Stimulated activated CD8-positive, alpha-beta memory T cell treated with anti-CD3 and anti-CD28 coated beads, Interleukin-4, amount 100 ng/mL, for 4 hours (primary cell): Measurements from ENCODE around the gene POP7.
"Not testable (repeated sequence)": the region's sequence is repeated elsewhere in the genome, so short reads cannot be mapped to it uniquely, and the experiment has no call there.

Experiments
- DNase-seq, 2 donors: peaks; one replicate each; pipeline ENCODE4 v3.0.0-alpha.2; 2020; ENCODE audit warnings: low read depth in 2 of 2, low spot score in 1 of 2

Gene POP7

GRCh38 chr7:100705753-100706671 is at the start of gene POP7:
POP7 (plus strand) TSS chr7:100706121; CDS start chr7:100706831, 710 bp downstream.
- DNase-seq, result peak; percentile 97 to 98

DNA sequence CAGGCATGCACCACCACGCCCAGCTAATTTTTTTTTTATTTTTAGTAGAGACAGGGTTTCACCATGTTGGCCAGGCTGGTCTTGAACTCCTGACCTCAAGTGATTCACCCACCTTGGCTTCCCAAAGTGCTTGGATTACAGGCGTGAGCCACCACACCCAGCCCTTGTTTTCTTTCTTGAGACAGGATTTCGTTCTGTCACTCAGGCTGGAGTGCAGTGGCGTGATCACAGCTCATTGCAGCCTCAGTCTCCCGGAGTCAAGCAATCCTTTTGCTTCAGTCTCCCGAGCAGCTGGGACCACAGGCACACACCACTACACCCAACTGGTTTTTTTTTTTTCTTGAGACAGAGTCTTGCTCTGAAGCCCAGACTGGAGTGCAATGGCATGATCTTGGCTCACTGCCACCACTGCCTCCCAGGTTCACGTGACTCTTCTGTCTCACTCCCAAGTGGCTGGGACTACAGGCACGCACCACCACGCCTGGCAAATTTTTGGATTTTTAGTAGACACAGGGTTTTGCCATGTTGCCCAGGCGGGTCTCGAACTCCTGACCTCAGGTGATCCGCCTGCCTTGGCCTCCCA is 43.6 kb upstream of the POP7 start:
- not testable (repeated sequence) for DNase-seq

DNA sequence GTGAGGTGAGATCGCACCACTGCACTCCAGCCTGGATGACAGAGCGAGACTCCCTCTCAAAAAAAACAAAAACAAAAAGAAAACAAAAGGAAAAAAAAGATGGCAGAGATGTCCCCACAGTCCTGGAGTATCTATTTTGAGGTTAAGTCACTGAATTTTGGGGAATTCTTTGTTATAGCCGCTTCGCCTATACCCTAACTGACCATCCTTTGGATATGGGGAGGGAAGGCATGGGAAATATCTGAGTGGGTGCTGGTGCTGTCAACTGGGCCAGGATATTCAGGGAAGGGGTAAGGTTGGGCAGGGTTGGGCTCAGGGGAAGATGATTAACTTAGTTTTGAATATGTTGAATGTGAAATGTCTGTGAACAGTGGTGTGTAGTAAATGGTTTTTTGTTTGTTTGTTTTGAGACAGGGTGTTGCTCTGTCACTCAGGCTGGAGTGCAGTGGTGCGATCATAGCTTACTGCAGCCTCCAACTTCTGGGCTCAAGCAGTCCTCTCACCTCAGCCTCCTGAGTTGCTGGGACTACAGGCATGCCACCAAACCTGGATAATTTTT is 40.7 kb upstream of the POP7 start:
- no peak for DNase-seq

DNA sequence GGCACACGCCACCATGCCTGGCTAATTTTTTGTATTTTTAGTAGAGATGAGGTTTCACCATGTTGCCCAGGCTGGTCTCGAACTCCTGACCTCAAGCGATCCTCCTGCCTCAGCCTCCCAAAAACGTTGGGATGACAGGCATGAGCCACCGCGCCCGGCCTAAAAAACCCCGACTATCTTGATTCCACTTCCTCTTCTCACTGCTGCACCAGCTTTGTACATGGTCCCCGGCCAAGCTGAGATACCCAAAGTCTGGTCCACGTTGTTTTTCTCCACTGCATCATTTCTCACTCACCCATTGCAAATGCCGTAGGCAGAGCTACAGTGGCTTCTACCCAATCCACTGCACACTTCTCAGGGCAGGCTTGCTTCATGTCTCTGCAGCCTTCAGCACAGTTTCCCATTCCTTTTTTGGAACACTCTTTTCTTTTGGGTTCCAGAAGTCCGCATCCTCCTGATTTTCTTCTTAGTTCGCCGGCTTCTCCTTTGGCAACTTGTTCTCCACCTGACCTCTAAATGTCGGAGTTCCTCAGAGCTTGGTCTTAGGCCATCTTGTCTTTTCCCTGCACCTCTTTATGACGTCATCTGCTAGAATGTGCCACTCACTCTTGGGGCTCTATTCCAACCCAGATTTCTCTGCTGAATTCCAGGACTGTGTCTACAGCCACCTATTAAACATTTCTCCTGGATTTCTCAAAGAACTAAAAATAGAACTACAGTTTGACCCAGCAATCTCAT is 38.4 kb upstream of the POP7 start:
- no peak for DNase-seq

- no peak for DNase-seq
Observed at GRCh38 chr7:100668069-100668449, 37.9 kb upstream of the POP7 start.

- DNase-seq, result not testable (repeated sequence)
Observed at GRCh38 chr7:100669106-100669505, 36.8 kb upstream of the POP7 start.

GRCh38 chr7:100670074-100670473 is 35.8 kb upstream of the POP7 start:
- DNase-seq, result no peak

DNA sequence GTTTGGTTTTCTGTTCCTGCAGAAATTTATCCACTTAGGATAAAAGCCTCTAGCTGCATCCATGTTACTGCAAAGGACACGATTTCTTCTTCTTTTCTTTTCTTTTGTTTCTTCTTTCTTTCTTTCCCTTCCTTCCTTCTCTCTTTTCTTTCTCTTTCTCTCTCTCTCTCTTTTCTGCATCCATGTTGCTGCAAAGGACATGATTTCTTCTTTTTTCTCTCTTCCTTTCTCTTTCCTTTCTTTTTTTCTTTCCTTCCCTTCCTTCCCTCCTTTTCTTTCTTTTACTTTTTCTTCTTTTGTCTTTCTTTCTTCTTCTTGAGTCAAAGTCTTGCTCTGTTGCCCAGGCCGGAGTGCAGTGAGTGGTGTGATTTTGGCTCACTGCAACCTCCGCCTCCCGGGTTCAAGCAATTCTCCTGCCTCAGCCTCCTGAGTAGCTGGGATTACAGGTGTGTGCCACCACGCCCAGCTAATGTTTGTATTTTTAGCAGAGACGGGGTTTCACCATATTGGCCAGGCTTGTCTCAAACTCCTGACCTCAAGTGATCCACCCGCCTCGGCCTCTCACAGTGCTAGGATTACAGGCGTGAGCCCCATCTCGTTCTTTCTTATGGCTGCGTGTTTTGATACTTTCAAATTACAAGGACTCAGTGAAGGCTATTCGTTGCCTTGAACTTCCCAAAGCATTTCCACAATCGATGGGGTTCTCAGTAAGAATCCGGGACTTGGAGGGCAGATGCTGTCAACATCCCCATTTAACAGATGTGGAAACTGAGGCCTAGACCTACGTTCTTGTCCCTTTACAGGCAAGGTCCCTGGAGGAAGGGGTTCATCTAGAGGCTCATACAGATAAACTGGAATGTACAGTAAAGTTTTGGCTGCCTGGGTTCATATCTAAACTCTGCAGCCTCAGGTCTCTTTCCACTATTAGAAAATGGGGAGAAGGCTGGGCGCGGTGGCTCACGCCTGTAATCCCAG is 34.3 kb upstream of the POP7 start:
- no peak for DNase-seq

DNA sequence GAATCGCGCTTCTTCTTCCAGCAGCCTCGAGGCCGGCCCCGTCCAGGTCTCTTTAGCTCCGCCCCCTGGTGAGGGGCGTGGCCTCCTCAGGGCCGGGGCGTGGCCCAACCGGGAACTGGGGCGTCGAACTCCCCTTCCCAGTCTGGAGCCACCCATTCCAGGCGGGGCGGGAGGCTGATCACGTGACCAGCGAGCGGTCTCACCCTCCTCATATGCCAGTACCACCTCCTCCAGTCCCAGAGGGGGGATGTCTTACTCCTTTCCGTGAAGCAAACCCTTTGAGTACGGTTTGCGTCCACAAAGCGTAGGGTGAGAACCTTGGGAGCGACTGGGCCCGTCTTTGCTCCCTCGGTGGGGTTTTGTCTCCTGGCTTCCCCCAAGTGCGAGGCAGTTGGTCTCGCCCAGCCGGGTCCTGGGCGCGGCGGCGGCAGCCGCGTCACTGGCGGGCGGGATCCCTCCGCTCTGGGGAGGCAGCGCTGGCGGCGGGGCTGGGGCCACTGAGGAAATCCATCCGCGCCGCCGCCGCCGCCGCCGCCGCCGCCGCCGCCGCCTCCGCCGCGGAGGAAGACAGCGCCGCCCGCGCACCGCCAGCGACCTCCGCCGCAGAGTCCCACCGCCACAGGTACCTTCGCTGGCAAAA is 32.5 kb upstream of the POP7 start, which contains the start of gene GNB2:
TSS of gene GNB2 (plus strand) at position 439 of the 640 bp plus-strand sequence. CDS start 2,526 bp downstream, outside the sequence.
- DNase-seq, result peak; percentile 96

- DNase-seq, result peak in 1 of 2 donors; percentile 23
Observed at GRCh38 chr7:100673942-100674410, 31.9 kb upstream of the POP7 start.

DNA sequence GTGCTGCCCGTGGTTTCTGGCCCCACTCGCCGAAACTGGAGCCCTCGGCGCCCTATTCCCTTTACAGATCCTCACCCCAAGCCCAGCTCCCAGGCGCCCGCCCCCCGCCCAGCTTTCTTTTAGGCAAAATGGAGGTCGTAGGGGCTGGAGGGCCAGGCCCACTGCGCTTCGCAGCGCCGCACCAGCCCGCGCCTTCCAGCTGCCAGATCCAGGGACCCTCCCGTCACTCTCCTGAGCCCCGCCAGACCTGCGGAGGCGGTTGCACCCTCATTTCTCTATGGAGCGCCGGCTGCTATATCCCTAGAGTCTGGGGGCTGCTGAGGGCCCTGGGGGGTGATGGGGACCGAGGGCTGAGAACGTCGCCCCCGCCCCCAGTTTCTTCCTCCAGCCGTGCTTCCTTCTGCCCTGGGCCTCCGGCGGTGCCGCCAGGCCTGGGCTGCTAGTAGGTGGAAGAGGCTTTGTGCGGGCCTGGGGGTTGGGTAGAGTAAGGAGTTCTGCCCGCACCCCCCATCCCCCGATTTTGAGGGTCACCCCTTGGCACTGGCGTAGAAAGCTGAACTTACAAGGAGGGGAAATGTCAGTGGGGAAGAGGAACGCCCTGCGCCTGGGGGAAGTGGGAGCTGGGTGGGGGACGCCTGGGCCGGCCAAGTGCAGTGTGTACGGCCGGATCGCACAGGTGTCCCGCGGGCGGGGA is 31.4 kb upstream of the POP7 start:
- no peak for DNase-seq

DNA sequence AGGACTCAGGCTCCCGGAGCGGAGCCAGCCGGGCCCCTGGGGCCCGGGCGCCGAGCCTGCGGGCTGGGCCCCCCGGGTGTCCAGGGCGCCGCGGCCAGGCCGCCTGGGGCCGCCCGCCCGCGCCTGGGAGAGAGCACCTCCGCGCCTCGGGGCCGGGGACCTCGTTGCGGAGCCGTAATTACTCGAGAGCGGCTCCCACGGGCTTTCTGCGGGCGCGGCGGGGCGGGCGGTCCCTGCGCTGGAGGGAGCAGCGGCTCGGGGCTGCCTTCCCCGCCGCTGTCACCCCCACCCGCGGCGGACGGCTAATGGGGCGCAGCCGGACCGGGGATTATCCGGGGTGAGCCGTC is 30.8 kb upstream of the POP7 start:
- no peak for DNase-seq

DNA sequence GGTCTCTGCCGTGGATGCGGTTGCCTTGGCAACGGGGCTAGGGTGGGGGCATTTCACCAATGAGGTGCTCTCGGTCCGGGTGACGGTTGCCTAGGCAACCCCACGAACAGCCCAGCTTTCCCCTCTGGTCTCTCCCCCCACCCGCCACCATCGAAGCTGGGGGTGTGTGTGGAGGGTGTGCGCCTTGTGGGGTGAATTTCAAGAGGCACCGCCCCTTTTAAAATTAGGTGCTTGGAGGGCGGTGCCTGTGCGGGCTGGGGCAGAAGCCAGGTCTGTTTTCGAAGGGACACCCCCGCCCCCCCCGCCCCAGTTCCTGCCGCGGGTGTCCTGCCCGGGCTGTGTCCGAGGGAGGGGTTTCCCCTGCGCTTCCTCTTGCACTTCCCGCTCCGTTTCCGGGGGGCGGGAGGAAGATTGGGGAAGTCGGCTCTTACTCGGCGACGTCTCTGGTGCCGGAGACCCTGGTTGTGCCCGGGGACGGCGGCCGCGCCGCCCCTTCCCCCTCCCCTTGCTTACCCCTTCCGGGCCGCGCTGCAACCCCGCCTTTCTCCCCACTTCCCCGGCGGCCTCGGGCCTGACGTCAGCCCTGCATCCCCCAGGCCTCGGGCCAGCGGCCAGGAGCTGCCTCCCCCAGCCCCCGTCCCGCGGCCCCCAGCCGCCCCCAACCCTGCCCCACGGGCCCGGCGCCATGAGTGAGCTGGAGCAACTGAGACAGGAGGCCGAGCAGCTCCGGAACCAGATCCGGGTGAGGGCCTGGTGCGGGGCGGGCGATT is 30.2 kb upstream of the POP7 start:
- peak; percentile 63 to 76 for DNase-seq

DNA sequence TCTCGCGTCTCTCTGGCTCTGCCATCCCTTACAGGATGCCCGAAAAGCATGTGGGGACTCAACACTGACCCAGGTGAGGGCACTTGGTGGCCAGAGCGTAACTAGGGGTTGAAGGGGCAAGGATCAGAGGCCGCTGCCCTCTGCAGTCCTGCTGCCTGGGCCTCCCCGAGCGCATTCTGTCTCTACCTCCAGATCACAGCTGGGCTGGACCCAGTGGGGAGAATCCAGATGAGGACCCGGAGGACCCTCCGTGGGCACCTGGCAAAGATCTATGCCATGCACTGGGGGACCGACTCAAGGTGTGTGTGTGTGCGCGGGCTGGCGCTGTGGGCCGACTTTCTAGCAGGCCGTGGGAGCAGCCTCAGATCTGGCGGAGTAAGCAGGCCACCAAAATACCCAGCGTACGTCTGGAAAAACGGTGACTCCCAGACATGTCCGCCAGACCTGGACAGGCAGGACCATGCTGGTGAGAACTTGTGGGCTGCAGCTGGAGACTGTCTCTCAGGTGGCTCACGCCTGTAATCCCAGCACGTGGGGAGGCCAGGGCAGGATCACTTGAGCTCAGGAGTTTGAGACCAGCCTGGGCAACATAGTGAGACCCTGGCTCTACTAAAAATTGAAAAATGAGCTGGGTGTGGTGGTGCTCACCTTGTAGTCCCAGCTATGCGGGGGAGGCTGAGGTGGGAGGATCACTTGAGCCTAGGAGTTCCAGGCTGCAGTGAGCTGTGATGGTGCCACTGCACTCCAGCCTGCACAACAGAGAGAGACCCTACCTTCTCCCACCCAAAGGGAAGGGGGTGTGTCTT is 29.2 kb upstream of the POP7 start:
- no peak for DNase-seq

- DNase-seq, result no peak
Observed at GRCh38 chr7:100677308-100678267, 28.3 kb upstream of the POP7 start.

- no peak for DNase-seq
Observed at GRCh38 chr7:100678291-100678984, 27.5 kb upstream of the POP7 start.
